Measurements from ENCODE around the gene GMDS. TPM values are rescaled to one million over a fixed set of nuclear protein-coding genes. Genes with fewer than 3 reads are reported as not detected.

GMDS gene
- total and polyA plus RNA-seq, 2 of the 13 experiments (the other 11 are each of a cell fraction or from before 2014, with no cell fraction given), result 64.4 to 112 TPM

GRCh38 chr6:1596088-1596852 lies 649.1 kb downstream of the GMDS start (continued):
- TF ChIP-seq, protein P1, sequence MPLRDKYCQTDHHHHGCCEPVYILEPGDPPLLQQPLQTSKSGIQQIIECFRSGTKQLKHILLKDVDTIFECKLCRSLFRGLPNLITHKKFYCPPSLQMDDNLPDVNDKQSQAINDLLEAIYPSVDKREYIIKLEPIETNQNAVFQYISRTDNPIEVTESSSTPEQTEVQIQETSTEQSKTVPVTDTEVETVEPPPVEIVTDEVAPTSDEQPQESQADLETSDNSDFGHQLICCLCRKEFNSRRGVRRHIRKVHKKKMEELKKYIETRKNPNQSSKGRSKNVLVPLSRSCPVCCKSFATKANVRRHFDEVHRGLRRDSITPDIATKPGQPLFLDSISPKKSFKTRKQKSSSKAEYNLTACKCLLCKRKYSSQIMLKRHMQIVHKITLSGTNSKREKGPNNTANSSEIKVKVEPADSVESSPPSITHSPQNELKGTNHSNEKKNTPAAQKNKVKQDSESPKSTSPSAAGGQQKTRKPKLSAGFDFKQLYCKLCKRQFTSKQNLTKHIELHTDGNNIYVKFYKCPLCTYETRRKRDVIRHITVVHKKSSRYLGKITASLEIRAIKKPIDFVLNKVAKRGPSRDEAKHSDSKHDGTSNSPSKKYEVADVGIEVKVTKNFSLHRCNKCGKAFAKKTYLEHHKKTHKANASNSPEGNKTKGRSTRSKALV (CRISPR knock-in tag; IDR thresholded peaks at IDR 0.05), result peak; percentile 64; the same call in 1 of the 2 replicates
- TF ChIP-seq ETV5 (CRISPR knock-in tag; IDR thresholded peaks at IDR 0.05; ENCODE audit: borderline replicate concordance) (no peak), ZSCAN25 (CRISPR knock-in tag; IDR thresholded peaks at IDR 0.05) (0 out of 2 replicates have a peak, but pooled peaks have one; percentile 22), BRF2 (CRISPR knock-in tag; IDR thresholded peaks at IDR 0.05) (no peak), SCMH1 (CRISPR knock-in tag; IDR thresholded peaks at IDR 0.05; ENCODE audit: borderline replicate concordance) (no peak), AHR (CRISPR knock-in tag; IDR thresholded peaks at IDR 0.05) (peak; percentile 25; the same call in 1 of the 2 replicates), ZNF766 (CRISPR knock-in tag; IDR thresholded peaks at IDR 0.05; ENCODE audit: borderline replicate concordance) (peak; percentile 38; the same call in 1 of the 2 replicates), MYC (CRISPR knock-in tag; IDR thresholded peaks at IDR 0.05; ENCODE audit: borderline replicate concordance) (no peak), STAT5B (CRISPR knock-in tag; IDR thresholded peaks at IDR 0.05) (no peak), IKZF4 (CRISPR knock-in tag; IDR thresholded peaks at IDR 0.05; ENCODE audit: borderline replicate concordance, low read depth, not compliant biosample characterization) (peak; percentile 47), SOX6 (IDR thresholded peaks at IDR 0.05) (no peak), SOX6 (CRISPR knock-in tag; IDR thresholded peaks at IDR 0.05) (peak; percentile 32), ZNF674 (CRISPR knock-in tag; IDR thresholded peaks at IDR 0.05; ENCODE audit: low read depth) (no peak), ZNF354B (CRISPR knock-in tag; IDR thresholded peaks at IDR 0.05) (no peak), GPN1 (CRISPR knock-in tag; IDR thresholded peaks at IDR 0.05; ENCODE audit: borderline replicate concordance) (no peak), ZNF839 (CRISPR knock-in tag; IDR thresholded peaks at IDR 0.05; ENCODE audit: borderline replicate concordance) (peak; percentile 48; the same call in 1 of the 2 replicates), RXRA (CRISPR knock-in tag; IDR thresholded peaks at IDR 0.05) (0 out of 2 replicates have a peak, but pooled peaks have one; percentile 18), ETV6 (CRISPR knock-in tag; conservative IDR thresholded peaks at IDR 0.05) (no peak), SMC3 (IDR thresholded peaks at IDR 0.05; ENCODE audit: low read length) (peak; percentile 78), ZNF124 (CRISPR knock-in tag; IDR thresholded peaks at IDR 0.05) (no peak), MLX (CRISPR knock-in tag; IDR thresholded peaks at IDR 0.05) (no peak), ZBTB38 (CRISPR knock-in tag; IDR thresholded peaks at IDR 0.05) (peak; percentile 44; the same call in 1 of the 2 replicates), E2F1 (CRISPR knock-in tag; IDR thresholded peaks at IDR 0.05) (0 out of 2 replicates have a peak, but pooled peaks have one; percentile 29)
- TF ChIP-seq, protein P2, sequence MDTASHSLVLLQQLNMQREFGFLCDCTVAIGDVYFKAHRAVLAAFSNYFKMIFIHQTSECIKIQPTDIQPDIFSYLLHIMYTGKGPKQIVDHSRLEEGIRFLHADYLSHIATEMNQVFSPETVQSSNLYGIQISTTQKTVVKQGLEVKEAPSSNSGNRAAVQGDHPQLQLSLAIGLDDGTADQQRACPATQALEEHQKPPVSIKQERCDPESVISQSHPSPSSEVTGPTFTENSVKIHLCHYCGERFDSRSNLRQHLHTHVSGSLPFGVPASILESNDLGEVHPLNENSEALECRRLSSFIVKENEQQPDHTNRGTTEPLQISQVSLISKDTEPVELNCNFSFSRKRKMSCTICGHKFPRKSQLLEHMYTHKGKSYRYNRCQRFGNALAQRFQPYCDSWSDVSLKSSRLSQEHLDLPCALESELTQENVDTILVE (CRISPR knock-in tag; IDR thresholded peaks at IDR 0.05), result peak; percentile 57; the same call in 1 of the 2 replicates
